HEK293 (cell line): ENCODE results near the gene TRIM6.

Source experiments
- CTCF ChIA-PET: fragments of 350-600 bp; formaldehyde crosslinking; extraction: SDS; loops from one replicate; lab custom pipeline; 2021; ENCODE audit warnings: antibody characterized with exemption; lab: Yijun Ruan, JAX
- POLR2A ChIA-PET: fragments of 300-600 bp; formaldehyde crosslinking; extraction: SDS; loops from one replicate; lab custom pipeline; 2020; ENCODE audit warnings: antibody characterized with exemption, inconsistent platforms; lab: Yijun Ruan, JAX
- H3K27ac ChIP-seq: fragments of 200-500 bp; sonication (Bioruptor generic); 2 replicates; pipeline ENCODE4 v1.5.1; 2014; ENCODE audit warnings: low read depth, low read length, control low read depth, inconsistent platforms; ENCODE audit errors: extremely low read depth
- H3K36me3 ChIP-seq, 2 experiments: fragments of 200-500 bp in 1 of 2; sonication (Bioruptor generic) in 1 of 2; 1 replicate in 1 of 2; 2 replicates in 1 of 2; pipeline ENCODE4 v1.5.1; 2014 to 2017; ENCODE audit warnings: inconsistent platforms in 2 of 2, low read length in 2 of 2; ENCODE audit not compliant: control insufficient read depth in 2 of 2, insufficient read depth in 1 of 2
- H3K4me1 ChIP-seq: fragments of 200-500 bp; sonication (Bioruptor generic); 2 replicates; pipeline ENCODE4 v1.5.1; 2014; ENCODE audit warnings: mild to moderate bottlenecking, low read length, inconsistent platforms; ENCODE audit not compliant: control insufficient read depth, insufficient read depth
- H3K4me3 ChIP-seq: 2 replicates; pipeline ENCODE4 v1.5.1; 2011; ENCODE audit warnings: low read depth, mild to moderate bottlenecking, control low read depth, low read length, moderate library complexity
- H3K9me3 ChIP-seq: fragments of 200-500 bp; sonication (Bioruptor generic); 2 replicates; pipeline ENCODE4 v1.5.1; 2014; ENCODE audit warnings: low read depth, low read length, inconsistent platforms; ENCODE audit not compliant: control insufficient read depth, insufficient read depth
- BCL6B ChIP-seq: fragments of 450-650 bp; formaldehyde crosslinking; IDR thresholded peaks from 2 replicates; pipeline ENCODE4 v1.5.1; 2017; ENCODE audit warnings: missing biosample characterization, missing genetic modification characterization
- KLF8 ChIP-seq: fragments of 450-650 bp; formaldehyde crosslinking; IDR thresholded peaks from 2 replicates; pipeline ENCODE4 v1.5.1; 2016; ENCODE audit warnings: missing biosample characterization, missing genetic modification characterization
- OSR2 ChIP-seq: fragments of 450-650 bp; formaldehyde crosslinking; IDR thresholded peaks from 2 replicates; pipeline ENCODE4 v1.5.1; 2016; ENCODE audit warnings: missing biosample characterization, missing genetic modification characterization
- PATZ1 ChIP-seq: fragments of 450-650 bp; formaldehyde crosslinking; IDR thresholded peaks from 2 replicates; pipeline ENCODE4 v1.5.1; 2016; ENCODE audit warnings: missing biosample characterization, missing genetic modification characterization
- PRDM1 ChIP-seq: fragments of 450-650 bp; formaldehyde crosslinking; IDR thresholded peaks from 2 replicates; pipeline ENCODE4; 2016; ENCODE audit warnings: missing biosample characterization, missing genetic modification characterization
- PRDM10 ChIP-seq: fragments of 450-650 bp; formaldehyde crosslinking; IDR thresholded peaks from 2 replicates; pipeline ENCODE4 v1.5.1; 2016; ENCODE audit warnings: missing biosample characterization, missing genetic modification characterization
- REPIN1 ChIP-seq: fragments of 450-650 bp; formaldehyde crosslinking; IDR thresholded peaks from 2 replicates; pipeline ENCODE4 v1.5.1; 2017; ENCODE audit warnings: missing biosample characterization, missing genetic modification characterization, low read depth
- SP7 ChIP-seq: fragments of 450-650 bp; formaldehyde crosslinking; IDR thresholded peaks from 2 replicates; pipeline ENCODE4 v1.5.1; 2016; ENCODE audit warnings: missing biosample characterization, missing genetic modification characterization
- TRIM28 ChIP-seq: IDR thresholded peaks from 2 replicates; pipeline ENCODE4 v1.6.1; 2011; ENCODE audit warnings: low read length, control low read depth, borderline replicate concordance
- WT1 ChIP-seq: fragments of 450-650 bp; formaldehyde crosslinking; IDR thresholded peaks from 2 replicates; pipeline ENCODE4 v1.5.1; 2016; ENCODE audit warnings: missing biosample characterization, missing genetic modification characterization
- ZEB2 ChIP-seq: fragments of 450-650 bp; formaldehyde crosslinking; IDR thresholded peaks from 2 replicates; pipeline ENCODE4 v1.5.1; 2016; ENCODE audit warnings: missing biosample characterization, missing genetic modification characterization
- ZNF112 ChIP-seq: fragments of 450-650 bp; formaldehyde crosslinking; IDR thresholded peaks from 2 replicates; pipeline ENCODE4 v1.5.0; 2017; ENCODE audit warnings: missing biosample characterization, missing genetic modification characterization
- ZNF132 ChIP-seq: fragments of 450-650 bp; formaldehyde crosslinking; IDR thresholded peaks from 2 replicates; pipeline ENCODE4 v1.5.1; 2017; ENCODE audit warnings: missing biosample characterization, missing genetic modification characterization, borderline replicate concordance
- ZNF184 ChIP-seq: fragments of 450-650 bp; IDR thresholded peaks from 2 replicates; pipeline ENCODE4 v1.5.1; 2018; ENCODE audit warnings: missing biosample characterization, mild to moderate bottlenecking, missing genetic modification characterization
- ZNF223 ChIP-seq: fragments of 450-650 bp; formaldehyde crosslinking; IDR thresholded peaks from 2 replicates; pipeline ENCODE4 v1.5.1; 2016; ENCODE audit warnings: missing biosample characterization, missing genetic modification characterization
- ZNF302 ChIP-seq: fragments of 450-650 bp; formaldehyde crosslinking; IDR thresholded peaks from 2 replicates; pipeline ENCODE4 v1.5.1; 2016; ENCODE audit warnings: missing biosample characterization, missing genetic modification characterization, low read depth
- ZNF677 ChIP-seq: fragments of 450-650 bp; IDR thresholded peaks from 2 replicates; pipeline ENCODE4 v1.5.0; 2018; ENCODE audit warnings: missing biosample characterization, mild to moderate bottlenecking, missing genetic modification characterization, moderate library complexity
- ZSCAN16 ChIP-seq: fragments of 450-650 bp; formaldehyde crosslinking; IDR thresholded peaks from 2 replicates; pipeline ENCODE4 v1.5.1; 2016; ENCODE audit warnings: missing biosample characterization, missing genetic modification characterization
- ZSCAN4 ChIP-seq: fragments of 450-650 bp; formaldehyde crosslinking; IDR thresholded peaks from 2 replicates; pipeline ENCODE4 v1.5.1; 2017; ENCODE audit warnings: missing biosample characterization, missing genetic modification characterization

TRIM6 gene

GRCh38 chr11:5548440-5548839 lies 48.0 kb upstream of the TRIM6 start, which contains the start of gene OR52H1 (continued):
- TF ChIP-seq ZNF132 (tag by site-specific recombination) (no peak), TRIM28 (no peak), PRDM10 (no peak), SP7 (tag by site-specific recombination) (no peak), ZNF223 (no peak), PRDM1 (tag by site-specific recombination) (no peak)

DNA sequence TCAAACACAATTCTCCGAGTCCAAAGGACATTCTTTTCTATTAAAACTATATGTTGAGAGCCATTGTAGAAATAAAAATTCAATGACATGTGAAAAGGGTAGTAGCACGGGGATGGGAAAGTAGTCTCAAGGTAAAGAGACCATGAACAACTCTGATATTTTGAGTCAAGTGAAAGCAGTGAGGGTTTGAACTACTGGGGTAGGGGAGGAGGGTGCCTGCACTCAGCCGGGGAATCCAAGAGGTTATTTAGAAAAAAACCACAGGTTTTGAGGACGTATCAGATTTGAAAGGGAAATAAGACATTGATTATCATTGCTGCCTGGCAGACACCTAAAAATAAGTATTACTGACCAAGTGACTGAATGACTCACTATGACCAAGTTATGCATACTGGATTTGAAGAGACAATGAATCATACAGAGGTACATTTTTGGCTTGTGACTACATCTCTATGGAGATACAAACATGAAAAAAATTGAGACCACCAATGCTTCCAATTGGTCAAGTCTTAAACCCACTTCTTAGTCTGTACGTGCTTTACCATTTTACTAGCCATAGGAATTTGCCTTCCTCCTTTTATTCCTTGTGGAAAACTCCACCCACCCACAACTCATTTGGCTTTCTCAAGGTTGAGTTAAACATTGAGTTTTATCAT lies 45.9 kb upstream of the TRIM6 start:
- no peak overlapping the region for H3K27ac ChIP-seq
- H3K36me3 ChIP-seq, result no peaks in the 10 kb centered on the region
- ChIA-PET CTCF (no interaction called here), POLR2A (no interaction called here)
- H3K4me1 ChIP-seq, result no peaks in the 10 kb centered on the region
- no peak overlapping the region for H3K4me3 ChIP-seq
- no peak for TF ChIP-seq OSR2 (tag by site-specific recombination)
- no peak for TF ChIP-seq ZNF112
- no peak for TF ChIP-seq BCL6B
- no peak for TF ChIP-seq KLF8 (tag by site-specific recombination)
- no peak for TF ChIP-seq ZNF302
- no peak for TF ChIP-seq REPIN1 (tag by site-specific recombination)
- no peak for TF ChIP-seq WT1
- TF ChIP-seq, all 188 proteins: peak for 0
- no peaks in the 10 kb centered on the region for H3K9me3 ChIP-seq

GRCh38 chr11:5553343-5553742 lies 43.1 kb upstream of the TRIM6 start:
- TF ChIP-seq ZSCAN16 (tag by site-specific recombination), result no peak
- no peak for TF ChIP-seq ZEB2
- TF ChIP-seq ZNF184 (tag by site-specific recombination), result no peak
- no peak for TF ChIP-seq ZSCAN4 (tag by site-specific recombination)
- no peak for TF ChIP-seq PATZ1 (tag by site-specific recombination)
- no peak for TF ChIP-seq ZNF677 (tag by site-specific recombination)
- TF ChIP-seq, all 188 proteins: peak for 0
- Histone ChIP-seq H3K4me1 (no peaks in the 10 kb centered on the region), H3K27ac (no peak overlapping the region), H3K36me3 (no peaks in the 10 kb centered on the region), H3K4me3 (no peak overlapping the region), H3K9me3 (no peaks in the 10 kb centered on the region)
- ChIA-PET CTCF (interaction anchor here (0.8 kb wide), 1 partner anchor 77 kb away, joined by 5 read pairs; no protein-coding TSS in a partner anchor), POLR2A (no interaction called here)
